Large intestine (tissue), 3 donors: Measurements from ENCODE around the gene PALLD. TPM values are rescaled to one million over a fixed set of nuclear protein-coding genes. Genes with fewer than 3 reads are reported as not detected.

Experiments
- DNase-seq, 2 donors: peaks; one replicate each; pipeline versions ENCODE4 v3.0.0 to v3.0.0-alpha.2; 2013
- H3K27ac ChIP-seq: one replicate; pipeline ENCODE4 v1.5.1; 2013; ENCODE audit warnings: low read length
- H3K27me3 ChIP-seq: 2 replicates; pipeline ENCODE4 v1.6.1; 2013; ENCODE audit warnings: low read length; ENCODE audit not compliant: control insufficient read depth, insufficient read depth
- H3K36me3 ChIP-seq: 2 replicates; pipeline ENCODE4 v1.6.1; 2013; ENCODE audit warnings: low read length; ENCODE audit not compliant: control insufficient read depth, insufficient read depth
- H3K4me1 ChIP-seq: one replicate; pipeline ENCODE4 v1.6.1; 2013; ENCODE audit warnings: low read length; ENCODE audit not compliant: control insufficient read depth, insufficient read depth
- H3K4me3 ChIP-seq: one replicate; pipeline ENCODE4 v1.5.1; 2013; ENCODE audit warnings: low read length
- H3K9me3 ChIP-seq: one replicate; pipeline ENCODE4 v1.6.1; 2013; ENCODE audit warnings: mild to moderate bottlenecking, low read depth, low read length, moderate library complexity; ENCODE audit not compliant: control insufficient read depth
- WGBS: methylation state at CpG from one replicate; pipeline ENCODE4 v1.1.5; 2013; ENCODE audit warnings: low lambda C conversion rate; ENCODE audit not compliant: insufficient coverage; 5-methylcytosine and 5-hydroxymethylcytosine counted together
- polyA plus RNA-seq: library from polyadenylated mRNA; unstranded; fragments of 120-200 nt; gene quantifications from one replicate; pipeline ENCODE4 v1.2.1, GENCODE V29; 2013

The PALLD gene
- polyA plus RNA-seq, 1 donor: 59.7 TPM

DNA sequence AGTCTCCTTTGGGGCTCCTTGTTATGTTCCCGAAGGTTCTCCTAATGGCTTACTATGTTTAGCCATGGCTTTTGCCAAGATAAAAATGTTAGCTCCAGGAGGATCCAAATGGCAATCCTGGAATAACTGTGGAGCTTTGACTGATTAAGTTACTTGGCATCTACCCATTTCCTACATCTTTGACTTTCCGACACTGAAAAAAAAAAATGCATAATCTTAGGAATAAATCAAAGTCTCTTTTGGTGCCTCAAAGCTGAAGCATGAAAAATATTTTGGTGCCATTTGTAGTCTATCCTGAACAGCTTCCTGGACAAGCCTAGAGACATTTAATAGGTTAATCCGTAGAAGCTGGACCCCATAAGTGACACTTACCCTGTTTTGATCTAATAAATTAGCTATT, 191.7 kb downstream of the PALLD start:
- H3K36me3 ChIP-seq: no peaks in the 10 kb centered on the region
- H3K4me1 ChIP-seq: peaks cover 7% of the 10 kb centered on the region
- WGBS: 100% methylated on average over 2 of the region's 3 CpGs

DNA sequence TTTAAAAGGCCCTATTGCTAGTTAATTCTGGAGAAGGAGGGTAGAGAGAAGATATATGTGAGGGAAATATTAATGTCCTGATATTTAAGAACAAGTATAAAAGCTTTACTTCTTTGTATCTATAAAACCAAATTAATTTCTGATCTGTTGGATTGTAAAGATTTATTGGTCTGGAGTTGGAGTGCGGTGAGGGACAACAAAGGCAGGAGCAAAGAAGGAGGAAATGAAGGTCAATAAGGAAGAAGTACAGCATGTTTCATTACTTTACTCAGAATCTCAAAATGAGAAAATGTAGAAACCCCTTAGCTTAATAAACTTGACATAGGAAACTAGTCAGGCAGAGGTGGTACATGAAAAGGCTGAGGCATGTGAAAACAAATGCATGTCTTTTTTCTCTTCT, 192.9 kb downstream of the PALLD start:
- DNase-seq: no peak
- H3K4me3 ChIP-seq: no peak overlapping the region
- H3K36me3 ChIP-seq: no peaks in the 10 kb centered on the region
- peaks cover 7% of the 10 kb centered on the region for H3K4me1 ChIP-seq
- H3K27me3 ChIP-seq: no peaks in the 10 kb centered on the region
- WGBS: 33% methylated on average over 1 of the region's 1 CpG
- H3K9me3 ChIP-seq: no peaks in the 10 kb centered on the region
- peak overlapping the region; percentile 70 for H3K27ac ChIP-seq

More for the DNA sequence above, 191.7 kb downstream of the PALLD start:
- no peak overlapping the region for H3K27ac ChIP-seq
- no peak for DNase-seq
- no peak overlapping the region for H3K4me3 ChIP-seq
- no peaks in the 10 kb centered on the region for H3K9me3 ChIP-seq
- H3K27me3 ChIP-seq: no peaks in the 10 kb centered on the region

GRCh38 chr4:168690199-168690598, 193.3 kb downstream of the PALLD start:
- H3K27ac ChIP-seq: peak overlapping the region; percentile 70
- no peaks in the 10 kb centered on the region for H3K27me3 ChIP-seq
- H3K4me3 ChIP-seq: no peak overlapping the region
- no peaks in the 10 kb centered on the region for H3K36me3 ChIP-seq
- no CpG with 5 or more reads among the region's 2 CpGs for WGBS
- peak; percentile 64 to 84 for DNase-seq
- H3K9me3 ChIP-seq: no peaks in the 10 kb centered on the region
- H3K4me1 ChIP-seq: peaks cover 7% of the 10 kb centered on the region

- DNase-seq: no peak
- H3K4me3 ChIP-seq: no peak overlapping the region
- no peak overlapping the region for H3K27ac ChIP-seq
- WGBS: 61% methylated on average over 3 of the region's 6 CpGs
- peaks cover 7% of the 10 kb centered on the region for H3K4me1 ChIP-seq
- H3K9me3 ChIP-seq: no peaks in the 10 kb centered on the region
- H3K36me3 ChIP-seq: no peaks in the 10 kb centered on the region
- H3K27me3 ChIP-seq: no peaks in the 10 kb centered on the region
Observed at GRCh38 chr4:168691631-168692369, 194.9 kb downstream of the PALLD start.

DNA sequence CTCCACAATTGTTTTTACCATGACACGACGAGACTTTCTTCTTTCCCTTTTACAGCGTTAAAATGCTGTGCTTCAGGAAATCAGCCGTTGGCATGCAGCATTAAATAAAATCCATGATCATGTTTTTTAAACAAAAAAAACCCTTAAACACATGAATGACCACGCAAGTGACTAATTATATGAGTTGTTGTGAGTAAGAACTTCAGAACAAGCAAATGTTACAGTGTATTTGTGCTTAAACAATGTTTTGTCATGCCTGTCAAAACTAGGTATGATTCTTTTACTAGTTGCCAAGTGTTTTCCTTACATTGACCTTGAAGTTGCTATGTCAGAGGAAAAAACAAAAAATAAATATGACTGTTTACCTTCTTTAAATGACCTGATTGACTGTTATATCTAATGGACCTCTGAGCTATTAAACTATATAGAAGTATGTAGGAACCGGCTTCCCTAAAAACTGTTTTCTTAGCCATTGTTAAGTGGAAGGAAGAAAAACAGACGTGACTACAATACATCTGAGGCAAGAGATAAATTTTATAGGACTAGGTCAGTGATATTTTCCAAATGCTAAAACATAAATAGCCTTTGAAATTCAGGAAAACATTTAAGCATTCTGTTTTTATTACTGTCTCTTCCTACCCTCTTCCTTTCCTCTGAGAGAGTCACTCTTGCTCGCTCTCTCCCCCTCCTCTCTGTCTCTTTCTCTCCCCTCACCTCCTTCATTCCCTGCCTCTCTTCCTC, 197.1 kb downstream of the PALLD start:
- Histone ChIP-seq H3K4me3 (no peak overlapping the region), H3K27ac (no peak overlapping the region), H3K9me3 (no peaks in the 10 kb centered on the region), H3K4me1 (peaks cover 7% of the 10 kb centered on the region), H3K27me3 (no peaks in the 10 kb centered on the region), H3K36me3 (no peaks in the 10 kb centered on the region)
- no peak for DNase-seq
- 94% methylated on average over 2 of the region's 8 CpGs for WGBS

- Histone ChIP-seq H3K27me3 (no peaks in the 10 kb centered on the region), H3K9me3 (no peaks in the 10 kb centered on the region), H3K4me1 (peaks cover 3% of the 10 kb centered on the region), H3K4me3 (no peak overlapping the region), H3K27ac (no peak overlapping the region), H3K36me3 (no peaks in the 10 kb centered on the region)
- WGBS: 100% methylated on average over 1 of the region's 4 CpGs
- DNase-seq: peak; percentile 35 to 64
Observed at GRCh38 chr4:168694667-168695066, 197.8 kb downstream of the PALLD start.

- 88% methylated on average over 2 of the region's 2 CpGs for WGBS
- H3K27ac ChIP-seq: no peak overlapping the region
- H3K9me3 ChIP-seq: no peaks in the 10 kb centered on the region
- no peaks in the 10 kb centered on the region for H3K4me1 ChIP-seq
- H3K27me3 ChIP-seq: no peaks in the 10 kb centered on the region
- H3K36me3 ChIP-seq: no peaks in the 10 kb centered on the region
- DNase-seq: no peak
- H3K4me3 ChIP-seq: no peak overlapping the region
Observed at GRCh38 chr4:168695288-168695687, 198.4 kb downstream of the PALLD start.

GRCh38 chr4:168696280-168696679, 199.4 kb downstream of the PALLD start:
- no CpG with 5 or more reads among the region's 1 CpG for WGBS
- Histone ChIP-seq H3K36me3 (no peaks in the 10 kb centered on the region), H3K9me3 (no peaks in the 10 kb centered on the region), H3K4me1 (no peaks in the 10 kb centered on the region), H3K27me3 (no peaks in the 10 kb centered on the region), H3K4me3 (no peak overlapping the region), H3K27ac (no peak overlapping the region)
- DNase-seq: no peak

DNA sequence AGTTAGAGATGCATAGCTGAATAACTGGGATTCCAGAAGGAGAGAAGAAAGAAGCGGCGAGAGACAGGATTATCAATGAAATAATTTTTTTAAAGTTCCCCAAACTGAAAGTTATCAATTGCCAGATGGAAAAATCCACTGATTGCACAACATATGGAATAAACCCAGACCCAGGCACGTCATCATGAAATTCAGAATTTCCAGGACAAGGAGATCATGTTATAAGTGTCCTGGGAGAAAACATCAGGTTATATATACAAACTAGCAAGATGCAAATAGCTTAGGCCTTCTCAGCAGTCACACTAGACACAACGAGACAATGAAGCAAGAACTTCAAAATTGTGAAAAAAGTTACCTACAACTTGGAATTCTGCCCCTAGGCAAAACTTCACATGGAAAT, 200.0 kb downstream of the PALLD start:
- no peaks in the 10 kb centered on the region for H3K9me3 ChIP-seq
- H3K4me1 ChIP-seq: no peaks in the 10 kb centered on the region
- no peaks in the 10 kb centered on the region for H3K27me3 ChIP-seq
- no peaks in the 10 kb centered on the region for H3K36me3 ChIP-seq
- WGBS: 100% methylated on average over 1 of the region's 4 CpGs
- no peak overlapping the region for H3K4me3 ChIP-seq
- no peak for DNase-seq
- H3K27ac ChIP-seq: no peak overlapping the region

DNA sequence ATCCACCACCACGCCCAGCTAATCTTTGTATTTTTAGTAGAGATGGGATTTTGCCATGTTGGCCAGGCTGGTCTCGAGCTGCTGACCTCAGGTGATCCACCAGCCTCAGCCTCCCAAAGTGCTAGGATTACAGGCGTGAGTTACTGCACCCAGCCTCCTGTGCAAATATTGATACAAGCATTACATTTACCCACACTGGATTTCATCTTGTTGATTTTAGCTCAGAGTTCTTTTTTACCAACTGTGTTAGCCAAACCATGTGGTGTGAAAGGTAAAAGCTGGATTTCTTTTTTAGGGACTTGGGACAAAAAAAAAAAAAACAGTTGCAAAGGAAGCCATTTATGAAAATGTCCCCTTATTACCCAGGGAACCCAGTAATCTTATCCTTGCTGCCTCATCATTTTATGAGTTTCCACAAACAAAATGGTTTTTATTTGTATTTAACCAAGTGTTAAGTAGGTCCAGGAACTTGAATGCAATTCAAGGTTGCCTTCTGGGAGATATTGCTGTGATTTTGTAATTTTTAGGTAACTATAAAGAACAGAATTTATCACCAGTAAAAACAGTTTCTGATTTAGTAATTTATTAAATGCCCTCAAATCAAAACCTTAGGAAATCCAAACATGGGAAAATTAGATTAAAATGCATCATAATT, 202.5 kb downstream of the PALLD start:
- Histone ChIP-seq H3K27me3 (no peaks in the 10 kb centered on the region), H3K9me3 (no peaks in the 10 kb centered on the region), H3K4me3 (no peak overlapping the region), H3K4me1 (no peaks in the 10 kb centered on the region), H3K36me3 (no peaks in the 10 kb centered on the region), H3K27ac (no peak overlapping the region)
- no peak for DNase-seq
- WGBS: no CpG with 5 or more reads among the region's 3 CpGs
